Retinal pigment epithelial cell (primary cell): ENCODE data around the gene ASNS.
"Not testable (repeated sequence)": the region's sequence is repeated elsewhere in the genome, so short reads cannot be mapped to it uniquely, and the experiment has no call there.

Experiments
- DNase-seq: peaks from one replicate; pipeline ENCODE4 v3.0.0-alpha.2; 2010; ENCODE audit warnings: low read depth
- H3K4me3 ChIP-seq: 2 replicates; pipeline ENCODE4 v1.5.1; 2011; ENCODE audit warnings: mild to moderate bottlenecking, low read length, control low read depth, moderate library complexity
- TF ChIP-seq, protein P1 (sequence below): conservative IDR thresholded peaks from 2 replicates; pipeline ENCODE4 v1.5.1; 2011; ENCODE audit warnings: low read depth, low read length, control low read depth, inconsistent platforms

The ASNS gene

DNA sequence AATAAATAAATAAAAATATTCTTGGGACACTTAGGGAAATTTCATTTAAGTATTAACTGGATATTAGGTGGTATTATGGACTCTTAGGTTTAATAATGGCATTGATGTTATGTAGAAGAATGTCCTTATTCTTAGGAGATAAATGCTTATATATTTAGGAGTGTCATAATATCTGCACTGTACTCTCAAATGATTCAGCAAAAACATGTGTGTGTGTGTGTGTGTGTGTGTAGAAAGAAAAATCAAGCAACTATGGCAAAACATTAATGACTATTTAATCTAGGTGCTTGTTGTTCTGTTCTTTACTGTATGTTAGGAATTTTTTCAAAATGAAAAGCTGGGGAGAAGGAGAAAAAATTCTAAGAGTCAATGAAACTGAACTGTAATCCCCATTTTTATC is 3.9 kb downstream of the ASNS start:
- no peak overlapping the region for H3K4me3 ChIP-seq
- no peak for DNase-seq
- TF ChIP-seq, protein P1, sequence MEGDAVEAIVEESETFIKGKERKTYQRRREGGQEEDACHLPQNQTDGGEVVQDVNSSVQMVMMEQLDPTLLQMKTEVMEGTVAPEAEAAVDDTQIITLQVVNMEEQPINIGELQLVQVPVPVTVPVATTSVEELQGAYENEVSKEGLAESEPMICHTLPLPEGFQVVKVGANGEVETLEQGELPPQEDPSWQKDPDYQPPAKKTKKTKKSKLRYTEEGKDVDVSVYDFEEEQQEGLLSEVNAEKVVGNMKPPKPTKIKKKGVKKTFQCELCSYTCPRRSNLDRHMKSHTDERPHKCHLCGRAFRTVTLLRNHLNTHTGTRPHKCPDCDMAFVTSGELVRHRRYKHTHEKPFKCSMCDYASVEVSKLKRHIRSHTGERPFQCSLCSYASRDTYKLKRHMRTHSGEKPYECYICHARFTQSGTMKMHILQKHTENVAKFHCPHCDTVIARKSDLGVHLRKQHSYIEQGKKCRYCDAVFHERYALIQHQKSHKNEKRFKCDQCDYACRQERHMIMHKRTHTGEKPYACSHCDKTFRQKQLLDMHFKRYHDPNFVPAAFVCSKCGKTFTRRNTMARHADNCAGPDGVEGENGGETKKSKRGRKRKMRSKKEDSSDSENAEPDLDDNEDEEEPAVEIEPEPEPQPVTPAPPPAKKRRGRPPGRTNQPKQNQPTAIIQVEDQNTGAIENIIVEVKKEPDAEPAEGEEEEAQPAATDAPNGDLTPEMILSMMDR = no peak

GRCh38 chr7:97865104-97865503 is 7.1 kb downstream of the ASNS start:
- DNase-seq = no peak
- no peak overlapping the region for H3K4me3 ChIP-seq
- TF ChIP-seq, protein P1 = no peak

DNA sequence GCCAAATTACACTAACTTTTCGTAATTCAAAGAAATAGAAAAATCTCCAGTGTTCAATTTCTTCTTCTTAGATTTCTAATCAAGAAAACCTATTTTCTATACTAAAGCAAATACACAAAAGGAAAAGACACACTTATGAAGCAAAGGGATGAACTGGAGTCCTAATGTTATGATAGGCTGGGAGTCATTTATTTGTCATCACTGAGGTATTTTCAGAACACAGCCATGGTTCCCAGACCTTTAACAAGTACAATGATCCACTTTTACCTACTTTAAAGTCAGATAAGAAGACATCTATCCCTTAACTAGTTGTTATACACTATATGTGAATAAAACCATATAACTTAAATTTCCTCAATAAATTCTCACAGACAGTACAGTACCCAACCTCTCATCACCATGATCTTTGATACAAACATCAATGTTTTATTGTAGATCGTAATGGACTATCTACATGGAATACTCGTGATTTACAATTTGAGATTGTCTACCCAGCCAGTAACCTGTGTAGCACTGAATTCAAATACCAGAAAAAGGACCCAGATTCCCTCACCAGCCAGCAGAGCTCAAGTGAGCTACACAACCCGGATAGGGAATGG is 12.5 kb downstream of the ASNS start:
- no peak for DNase-seq
- H3K4me3 ChIP-seq = no peak overlapping the region
- TF ChIP-seq, protein P1 = no peak

GRCh38 chr7:97858221-97858620 is 14.0 kb downstream of the ASNS start:
- TF ChIP-seq, protein P1 = no peak
- no peak for DNase-seq
- H3K4me3 ChIP-seq = no peak overlapping the region

- DNase-seq = no peak
- TF ChIP-seq, protein P1 = no peak
- no peak overlapping the region for H3K4me3 ChIP-seq
Observed at GRCh38 chr7:97857544-97857943, 14.7 kb downstream of the ASNS start.

GRCh38 chr7:97851683-97852082 is 20.5 kb downstream of the ASNS start:
- TF ChIP-seq, protein P1 = no peak
- no peak overlapping the region for H3K4me3 ChIP-seq
- DNase-seq = no peak

GRCh38 chr7:97850262-97851031 is 21.8 kb downstream of the ASNS start:
- DNase-seq, H3K4me3 ChIP-seq: not testable (repeated sequence)
